KG1 (cell line): ENCODE results near the gene SH3BP5L.
"Not testable (repeated sequence)": the region's sequence is repeated elsewhere in the genome, so short reads cannot be mapped to it uniquely, and the experiment has no call there.

Experiments used
- DNase-seq: peaks from one replicate; lab custom pipeline; 2025; lab: John Stamatoyannopoulos, UW

The SH3BP5L gene

DNA sequence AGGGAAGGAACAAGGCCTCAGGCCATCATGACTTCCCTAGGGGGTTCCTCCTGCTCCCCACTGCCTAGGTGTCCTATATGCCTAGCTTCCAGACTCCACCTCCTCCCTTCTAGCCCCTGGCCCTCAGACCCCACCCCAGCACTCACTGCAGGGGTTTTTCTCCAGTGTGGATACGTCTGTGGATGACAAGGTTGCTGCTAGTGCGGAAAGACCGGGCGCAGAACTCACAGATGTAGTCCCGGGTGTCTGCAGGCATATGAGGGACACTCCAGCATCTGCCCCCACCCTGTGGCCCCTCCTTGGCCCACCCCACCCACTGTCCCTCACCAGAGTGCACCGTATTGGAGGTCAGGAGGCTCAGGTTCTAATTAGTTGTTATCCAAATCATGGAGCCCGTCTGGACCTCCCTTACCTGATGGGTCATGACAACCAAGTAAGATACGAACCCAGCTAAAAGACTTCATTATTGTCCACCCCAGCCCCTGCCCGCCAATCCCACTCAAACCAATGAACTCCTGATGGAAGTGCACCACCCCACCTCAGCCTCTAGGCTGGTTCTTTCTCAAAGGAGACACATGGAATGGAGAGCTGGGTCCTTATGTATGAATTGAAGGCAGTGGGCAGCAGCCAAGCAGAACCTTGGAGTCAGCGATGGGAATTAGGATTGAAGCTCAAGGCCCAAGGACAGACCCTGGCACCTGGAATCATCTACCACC is 25.0 kb upstream of the SH3BP5L start:
- DNase-seq: no peak

- no peak for DNase-seq
Observed at GRCh38 chr1:248850124-248850523, 24.4 kb upstream of the SH3BP5L start.

GRCh38 chr1:248849637-248850036 is 23.9 kb upstream of the SH3BP5L start:
- no peak for DNase-seq

GRCh38 chr1:248849152-248849551 is 23.4 kb upstream of the SH3BP5L start:
- DNase-seq: no peak

DNA sequence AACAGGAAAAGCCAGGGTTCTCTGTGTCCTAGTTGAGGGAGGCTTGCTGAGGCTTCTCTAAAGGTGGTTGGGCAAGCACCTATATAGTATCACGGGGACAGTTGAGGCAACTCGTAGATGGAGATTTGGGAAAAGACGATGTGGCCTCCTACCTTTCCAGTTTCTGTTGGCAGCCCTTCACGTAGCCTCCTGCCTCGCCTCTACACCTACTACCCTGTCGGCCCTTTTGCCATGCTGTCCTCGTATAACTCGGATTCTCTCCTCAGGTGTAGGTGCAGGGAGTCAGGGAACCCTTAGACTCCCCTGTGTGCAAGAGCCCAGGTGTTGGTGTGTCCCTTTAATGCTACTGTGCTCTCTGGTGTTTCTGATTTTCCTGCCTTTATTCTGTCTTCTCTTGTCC is 22.9 kb upstream of the SH3BP5L start:
- no peak for DNase-seq

- no peak for DNase-seq
Observed at GRCh38 chr1:248847956-248848561, 22.3 kb upstream of the SH3BP5L start.

- DNase-seq: no peak
Observed at GRCh38 chr1:248847181-248847955, 21.7 kb upstream of the SH3BP5L start.

GRCh38 chr1:248844526-248844925 is 18.8 kb upstream of the SH3BP5L start:
- DNase-seq: no peak

DNA sequence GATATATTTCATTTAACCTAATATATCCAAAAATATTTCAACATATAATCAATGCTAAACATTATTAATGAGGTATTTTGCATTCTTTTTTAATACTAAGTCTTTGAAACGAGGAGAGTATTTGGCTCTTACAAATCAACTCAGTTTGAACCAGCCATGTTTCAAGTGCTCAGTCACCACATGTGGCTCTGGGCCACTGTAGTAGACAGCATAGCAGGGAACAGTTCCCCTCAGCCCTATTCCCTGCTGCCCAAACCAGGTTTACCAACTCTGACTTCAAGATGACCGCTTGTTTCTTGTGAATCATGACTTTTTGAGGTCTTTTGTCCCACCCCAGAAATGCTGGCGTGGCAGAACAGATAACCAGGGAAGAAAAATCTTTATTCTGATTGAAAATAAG is 18.0 kb upstream of the SH3BP5L start:
- no peak for DNase-seq

- no peak for DNase-seq
Observed at GRCh38 chr1:248842781-248843331, 17.1 kb upstream of the SH3BP5L start.

DNA sequence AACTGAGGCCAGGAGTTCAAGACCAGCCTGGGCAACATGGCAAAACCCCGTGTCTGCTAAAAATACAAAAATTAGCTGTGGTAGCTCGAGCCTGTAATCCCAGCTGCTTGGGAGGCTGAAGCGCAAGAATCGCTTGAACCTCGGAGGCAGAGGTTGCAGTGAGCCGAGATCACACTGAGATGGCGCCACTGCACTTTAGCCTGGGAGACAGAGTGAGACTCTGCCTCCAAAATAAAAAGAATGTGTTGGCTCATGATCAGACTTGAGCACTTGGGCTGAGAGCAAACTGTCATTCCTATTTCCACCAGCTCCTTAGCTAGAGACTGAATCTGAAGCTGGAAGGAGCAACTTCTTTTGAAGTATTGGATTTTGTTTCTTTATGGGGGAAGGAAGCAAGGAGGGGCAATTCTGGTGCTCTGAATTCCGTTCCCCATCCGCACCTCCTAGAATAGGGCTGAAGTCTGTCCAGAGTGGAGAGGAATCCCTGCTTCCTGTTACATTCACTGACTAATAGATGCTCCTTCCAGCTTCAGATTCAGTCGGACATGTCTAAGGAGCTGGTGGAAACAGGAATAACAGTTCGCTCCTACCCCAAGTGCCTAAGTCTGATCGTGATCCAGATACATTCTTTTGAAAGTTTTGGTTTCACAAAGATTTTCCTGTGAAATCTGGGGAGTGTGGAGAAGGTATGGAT is 16.1 kb upstream of the SH3BP5L start:
- DNase-seq: no peak

DNA sequence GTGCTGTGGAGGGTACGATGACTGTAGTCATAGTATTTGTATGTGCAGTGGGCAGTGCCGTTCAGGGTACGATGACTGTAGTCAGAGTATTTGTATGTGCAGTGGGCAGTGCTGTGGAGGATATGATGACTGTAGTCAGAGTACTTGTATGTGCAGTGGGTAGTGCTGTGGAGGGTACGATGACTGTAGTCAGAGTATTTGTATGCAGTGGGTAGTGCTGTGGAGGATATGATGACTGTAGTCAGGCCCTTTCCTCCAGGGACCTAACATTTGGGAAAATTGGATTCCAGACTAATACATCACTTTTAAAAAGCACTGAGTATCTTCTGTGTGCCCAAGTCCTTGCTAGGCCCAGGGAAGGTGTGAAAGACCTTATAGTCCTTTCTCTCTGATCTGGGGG is 15.2 kb upstream of the SH3BP5L start:
- no peak for DNase-seq

DNA sequence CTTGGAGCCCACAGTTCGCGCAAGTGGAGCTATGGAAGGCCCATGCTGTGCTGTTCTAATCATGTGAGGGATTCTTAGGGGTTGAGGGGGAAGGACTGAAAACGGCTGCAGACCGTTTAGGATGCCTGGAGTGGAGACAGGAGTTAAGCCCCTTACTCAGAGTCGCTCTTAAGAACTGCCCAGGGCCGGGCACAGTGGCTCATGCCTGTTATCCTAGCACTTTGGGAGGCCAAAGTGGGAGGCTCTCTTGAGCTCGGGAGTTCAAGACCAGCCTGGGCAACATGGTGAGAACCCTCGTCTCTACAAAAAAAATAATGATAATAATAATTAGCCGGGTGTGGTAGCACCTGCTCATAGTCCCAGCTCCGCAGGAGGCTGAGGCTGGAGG is 13.4 kb upstream of the SH3BP5L start:
- no peak for DNase-seq

DNA sequence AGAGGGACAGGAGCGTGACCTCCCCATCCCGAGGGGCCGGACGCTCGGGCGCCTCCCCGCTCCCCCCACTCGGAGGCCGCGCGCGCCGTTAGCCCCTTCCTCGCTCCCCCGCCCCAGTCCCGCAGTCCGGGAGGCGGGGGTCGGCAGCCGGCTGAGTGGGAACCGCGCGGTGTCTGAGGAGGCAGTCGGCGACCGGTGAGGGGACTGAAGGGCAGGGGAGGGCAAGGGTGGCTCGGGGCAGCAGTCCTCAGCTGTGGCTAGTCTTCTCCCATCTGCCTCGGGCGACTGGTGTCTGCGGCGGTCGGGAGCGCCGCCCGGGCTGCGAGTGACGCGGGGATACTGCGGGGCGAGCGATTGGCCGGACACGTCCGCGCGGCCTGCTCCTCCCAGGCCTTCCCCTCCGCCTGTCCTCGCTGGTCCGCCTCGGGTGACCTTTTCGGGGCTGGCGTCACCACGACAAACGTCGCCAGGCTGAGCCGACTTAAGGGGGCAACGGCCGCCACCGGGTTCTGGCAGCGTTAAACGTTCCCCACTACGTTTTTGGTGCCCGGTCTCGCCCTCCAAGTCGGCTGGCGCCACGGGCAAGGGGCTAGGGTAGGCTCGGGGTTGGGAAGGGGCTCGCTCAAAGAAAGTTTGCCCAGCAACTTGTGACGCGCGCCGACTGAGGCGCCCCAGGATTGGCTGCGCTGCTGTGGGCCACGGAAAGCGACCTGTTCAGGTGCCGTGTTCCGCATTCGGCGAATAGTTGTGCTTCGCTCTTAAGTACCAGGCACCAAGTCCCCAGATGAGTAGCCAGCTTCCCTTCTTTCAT is 12.8 kb upstream of the SH3BP5L start:
- peak; percentile 78 for DNase-seq

GRCh38 chr1:248837781-248838356 is 12.2 kb upstream of the SH3BP5L start, which contains the start of gene ZNF672:
TSS of gene ZNF672 (plus strand) at chr1:248838224. CDS start at chr1:248847275, 9,051 bp downstream.
- peak; percentile 83 for DNase-seq

DNA sequence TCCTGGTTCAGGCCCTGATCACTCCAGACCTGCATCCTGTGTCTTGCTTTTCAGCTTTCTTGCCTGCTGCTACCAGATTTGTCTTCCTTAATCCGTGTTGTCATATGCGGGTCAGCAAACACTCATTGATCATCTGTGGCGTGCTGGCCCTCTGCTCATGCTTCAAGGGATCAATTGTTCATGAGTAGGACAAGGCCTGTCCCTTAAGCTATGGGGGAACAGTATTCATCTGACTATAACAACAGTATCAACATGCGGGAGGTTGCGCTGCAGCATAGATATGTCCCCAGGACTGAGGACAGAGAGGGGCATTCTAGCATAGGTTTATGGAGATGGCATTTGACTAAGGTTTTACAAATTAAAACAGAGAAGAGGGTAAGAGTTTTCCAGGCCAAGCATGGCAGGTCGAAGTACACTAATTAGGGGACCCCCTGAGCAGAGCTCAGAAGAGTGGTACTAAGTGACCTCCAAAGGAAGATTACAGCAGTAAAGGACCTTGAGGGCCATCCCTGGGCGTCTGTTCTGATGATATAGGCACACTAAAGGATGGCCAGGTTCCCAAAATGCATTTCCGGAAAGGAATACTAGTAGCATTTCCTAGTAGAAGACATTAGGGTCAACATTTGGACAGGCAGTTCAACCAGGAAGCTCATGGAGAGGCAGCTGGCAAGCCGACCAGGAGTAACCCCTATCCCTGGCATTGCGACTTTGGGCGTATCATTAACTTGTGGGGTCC is 11.5 kb upstream of the SH3BP5L start:
- no peak for DNase-seq

GRCh38 chr1:248834343-248834940 is 8.7 kb upstream of the SH3BP5L start:
- peak; percentile 34 for DNase-seq

DNA sequence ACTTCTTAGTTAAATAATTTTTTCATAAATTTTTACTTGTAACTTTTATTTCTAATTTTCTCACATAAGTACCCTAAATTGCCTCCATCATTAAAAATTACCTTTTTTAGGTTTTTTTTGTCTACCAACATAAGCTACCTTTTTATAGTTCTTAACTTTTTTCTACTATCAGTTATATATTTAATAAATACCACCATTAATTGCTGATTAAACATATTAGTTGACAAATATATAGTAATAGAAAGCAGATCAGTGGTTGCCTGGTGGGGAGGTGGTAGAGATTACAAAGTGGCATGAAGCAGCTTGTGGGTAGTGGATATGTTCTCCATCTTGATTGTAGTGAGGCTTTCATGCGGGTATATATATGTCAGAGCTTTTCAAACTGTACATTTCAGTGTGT is 6.1 kb upstream of the SH3BP5L start:
- DNase-seq: no peak

GRCh38 chr1:248830718-248831017 is 5.0 kb upstream of the SH3BP5L start:
- not testable (repeated sequence) for DNase-seq

DNA sequence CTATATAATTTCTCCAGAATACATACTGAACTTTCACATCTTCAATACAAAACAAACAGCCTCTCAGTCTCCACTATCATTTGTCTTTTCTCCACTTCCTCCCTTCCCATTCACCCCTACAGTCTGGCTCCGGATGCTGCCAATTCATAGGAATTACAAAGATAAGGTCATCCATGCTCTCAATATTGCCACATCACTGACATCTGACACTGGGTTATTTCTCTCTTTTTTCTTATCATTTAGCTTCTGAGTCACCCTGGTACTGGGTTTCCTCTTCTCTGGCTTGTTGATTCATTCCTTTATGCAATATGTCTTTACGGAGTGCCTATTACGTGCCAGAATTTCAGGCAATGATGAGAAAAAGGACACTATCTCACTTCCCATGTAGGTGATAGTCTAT is 3.1 kb upstream of the SH3BP5L start:
- DNase-seq: no peak
